HG02763 (cell line): ENCODE measurements around the gene ZW10.
"Not testable (repeated sequence)": the region's sequence is repeated elsewhere in the genome, so short reads cannot be mapped to it uniquely, and the experiment has no call there.

Experiments
- ATAC-seq: cut with Tn5 transposase; IDR thresholded peaks from one replicate; pipeline ENCODE4 v1.9.1; 2021; ENCODE audit warnings: mild to moderate bottlenecking, moderate library complexity; ENCODE audit not compliant: unreplicated experiment

ZW10 gene

GRCh38 chr11:113773416-113774173, at the start of gene ZW10:
Gene ZW10, minus strand, starts transcription at chr11:113773692. Its CDS starts 26 bp downstream, at chr11:113773666.
- peak; percentile 98 for ATAC-seq

- no peak for ATAC-seq
These were observed 44.9 kb upstream of the ZW10 start for GRCh38 chr11:113818426-113818825.

GRCh38 chr11:113817626-113818025, 44.1 kb upstream of the ZW10 start:
- no peak for ATAC-seq

GRCh38 chr11:113817162-113817561, 43.7 kb upstream of the ZW10 start:
- no peak for ATAC-seq

GRCh38 chr11:113814181-113814580, 40.7 kb upstream of the ZW10 start:
- no peak for ATAC-seq

- no peak for ATAC-seq
These were observed 35.4 kb upstream of the ZW10 start for GRCh38 chr11:113808931-113809330.

GRCh38 chr11:113806406-113806805, 32.9 kb upstream of the ZW10 start:
- no peak for ATAC-seq

- no peak for ATAC-seq
These were observed 32.1 kb upstream of the ZW10 start for GRCh38 chr11:113805640-113806039.

GRCh38 chr11:113802621-113803020, 29.1 kb upstream of the ZW10 start:
- ATAC-seq, result no peak

- no peak for ATAC-seq
These were observed 23.3 kb upstream of the ZW10 start for GRCh38 chr11:113796663-113797259.

- ATAC-seq, result no peak
These were observed 16.3 kb upstream of the ZW10 start for GRCh38 chr11:113789675-113790320.

GRCh38 chr11:113789016-113789415, 15.5 kb upstream of the ZW10 start:
- not testable (repeated sequence) for ATAC-seq

GRCh38 chr11:113782134-113782533, 8.6 kb upstream of the ZW10 start:
- ATAC-seq, result no peak

- ATAC-seq, result no peak
These were observed 8.2 kb upstream of the ZW10 start for GRCh38 chr11:113781682-113782081.

GRCh38 chr11:113779496-113779895, 6.0 kb upstream of the ZW10 start, which contains the start of gene CLDN25:
Gene CLDN25, plus strand, starts transcription at chr11:113779796. Its CDS starts 0 bp downstream, at chr11:113779796.
- no peak for ATAC-seq

- ATAC-seq, result no peak
These were observed 4.8 kb upstream of the ZW10 start for GRCh38 chr11:113778111-113778910.

GRCh38 chr11:113774174-113774503, 647 bp upstream of the ZW10 start:
- ATAC-seq, result no peak

GRCh38 chr11:113773092-113773415, 438 bp downstream of the ZW10 start:
- ATAC-seq, result no peak

- ATAC-seq, result no peak
These were observed 1.5 kb downstream of the ZW10 start for GRCh38 chr11:113771964-113772363.

GRCh38 chr11:113764527-113765219, 8.8 kb downstream of the ZW10 start:
- ATAC-seq, result no peak

- not testable (repeated sequence) for ATAC-seq
These were observed 10.5 kb downstream of the ZW10 start for GRCh38 chr11:113763040-113763439.
